Measurements from ENCODE around the gene SIPA1L3.

GRCh38 chr19:38022791-38023670, 116.0 kb downstream of the SIPA1L3 start:
- no peak for TF ChIP-seq CTCF (IDR thresholded peaks at IDR 0.05; ENCODE audit: poor library complexity)
- TF ChIP-seq EZH2 (IDR thresholded peaks at IDR 0.05; ENCODE audit: borderline replicate concordance), result no peak
